Osteocyte (in vitro differentiated cells): ENCODE measurements around the gene MAPKAPK3. TPM values are rescaled to one million over a fixed set of nuclear protein-coding genes. Genes with fewer than 3 reads are reported as not detected.

ENCODE experiments used
- DNase-seq: peaks from one replicate; pipeline ENCODE4 v3.0.0; 2021; ENCODE audit warnings: mixed read lengths; ENCODE audit not compliant: unreplicated experiment; ENCODE audit errors: extremely low spot score
- H3K27ac Mint-ChIP-seq: one replicate; pipeline ENCODE4 v1.8.0; 2021; ENCODE audit warnings: mild to moderate bottlenecking, mixed read lengths; ENCODE audit not compliant: unreplicated experiment
- H3K27me3 Mint-ChIP-seq: one replicate; pipeline ENCODE4 v1.8.0; 2021; ENCODE audit warnings: mixed read lengths; ENCODE audit not compliant: unreplicated experiment
- H3K36me3 Mint-ChIP-seq: one replicate; pipeline ENCODE4 v1.8.0; 2021; ENCODE audit warnings: mixed read lengths; ENCODE audit not compliant: unreplicated experiment
- H3K4me1 Mint-ChIP-seq: one replicate; pipeline ENCODE4 v1.8.0; 2021; ENCODE audit warnings: mixed read lengths; ENCODE audit not compliant: unreplicated experiment
- H3K4me3 Mint-ChIP-seq: one replicate; pipeline ENCODE4 v1.8.0; 2021; ENCODE audit warnings: mild to moderate bottlenecking, moderate library complexity, mixed read lengths; ENCODE audit not compliant: unreplicated experiment
- H3K9me3 Mint-ChIP-seq: one replicate; pipeline ENCODE4 v1.8.0; 2021; ENCODE audit warnings: mixed read lengths; ENCODE audit not compliant: unreplicated experiment
- CTCF ChIP-seq: fragments of 200-600 bp; sonication (generic); IDR thresholded peaks from 2 replicates; pipeline ENCODE4 v1.5.0; 2021; ENCODE audit warnings: antibody characterized with exemption, mild to moderate bottlenecking, moderate library complexity
- total RNA-seq: library from RNA; stranded (reverse); gene quantifications from 2 replicates; pipeline ENCODE4 v1.2.1, GENCODE V29; 2021

Gene MAPKAPK3
- total RNA-seq, 1 donor from 2014 or later, result 24.8 TPM

GRCh38 chr3:50575372-50575771 is 41.6 kb upstream of the MAPKAPK3 start:
- no peaks in the 10 kb centered on the region for H3K27me3 Mint-ChIP-seq
- no peak for TF ChIP-seq CTCF
- peaks cover 3% of the 10 kb centered on the region for H3K36me3 Mint-ChIP-seq
- H3K27ac Mint-ChIP-seq, result no peak overlapping the region
- H3K4me3 Mint-ChIP-seq, result no peak overlapping the region
- DNase-seq, result no peak
- H3K9me3 Mint-ChIP-seq, result no peaks in the 10 kb centered on the region
- H3K4me1 Mint-ChIP-seq, result peaks cover 3% of the 10 kb centered on the region

- Mint-ChIP-seq H3K4me1 (no peaks in the 10 kb centered on the region), H3K27me3 (no peaks in the 10 kb centered on the region), H3K27ac (no peak overlapping the region), H3K36me3 (peaks cover 3% of the 10 kb centered on the region), H3K9me3 (no peaks in the 10 kb centered on the region), H3K4me3 (no peak overlapping the region)
- TF ChIP-seq CTCF, result no peak
- no peak for DNase-seq
These were observed 39.6 kb upstream of the MAPKAPK3 start for GRCh38 chr3:50577348-50577747.

GRCh38 chr3:50580683-50581458 is 36.1 kb upstream of the MAPKAPK3 start:
- TF ChIP-seq CTCF, result no peak
- H3K36me3 Mint-ChIP-seq, result peaks cover 3% of the 10 kb centered on the region
- H3K27ac Mint-ChIP-seq, result no peak overlapping the region
- no peak overlapping the region for H3K4me3 Mint-ChIP-seq
- no peak for DNase-seq
- H3K27me3 Mint-ChIP-seq, result no peaks in the 10 kb centered on the region
- no peaks in the 10 kb centered on the region for H3K4me1 Mint-ChIP-seq
- H3K9me3 Mint-ChIP-seq, result no peaks in the 10 kb centered on the region

- Mint-ChIP-seq H3K4me1 (no peaks in the 10 kb centered on the region), H3K27me3 (no peaks in the 10 kb centered on the region), H3K36me3 (peaks cover 3% of the 10 kb centered on the region), H3K4me3 (no peak overlapping the region), H3K9me3 (no peaks in the 10 kb centered on the region), H3K27ac (no peak overlapping the region)
- TF ChIP-seq CTCF, result no peak
- no peak for DNase-seq
These were observed 35.5 kb upstream of the MAPKAPK3 start for GRCh38 chr3:50581459-50581842.

- Mint-ChIP-seq H3K27ac (no peak overlapping the region), H3K27me3 (no peaks in the 10 kb centered on the region), H3K36me3 (peaks cover 3% of the 10 kb centered on the region), H3K4me1 (no peaks in the 10 kb centered on the region), H3K4me3 (no peak overlapping the region), H3K9me3 (no peaks in the 10 kb centered on the region)
- DNase-seq, result no peak
- no peak for TF ChIP-seq CTCF
These were observed 34.9 kb upstream of the MAPKAPK3 start for GRCh38 chr3:50582083-50582482.
